Hepatocyte (in vitro differentiated cells): ENCODE measurements around the gene RCAN2.

Source experiments
- CTCF ChIP-seq: fragments of 200-600 bp; sonication (generic); IDR thresholded peaks from 2 replicates; pipeline ENCODE4 v1.5.1; 2016; ENCODE audit warnings: antibody characterized with exemption, mild to moderate bottlenecking; ENCODE audit not compliant: poor library complexity
- EZH2 ChIP-seq: fragments of 200-600 bp; sonication (generic); IDR thresholded peaks from 2 replicates; pipeline ENCODE4 v1.6.1; 2016; ENCODE audit warnings: antibody characterized with exemption, mild to moderate bottlenecking, borderline replicate concordance

- no peak for TF ChIP-seq CTCF
- no peak for TF ChIP-seq EZH2
Observed at GRCh38 chr6:46502486-46503119, 11.4 kb upstream of the RCAN2 start.
